Activated CD8-positive, alpha-beta memory T cell treated with anti-CD3 and anti-CD28 coated beads, Interleukin-2, amount 50 U/mL, for 48 hours (primary cell): Measurements from ENCODE around the gene TOR4A.

ENCODE experiments used
- DNase-seq: peaks from one replicate; pipeline ENCODE4 v3.0.0-alpha.2; 2020

The TOR4A gene

GRCh38 chr9:137309368-137310188 is 32.1 kb downstream of the TOR4A start:
- DNase-seq: no peak

GRCh38 chr9:137310189-137311052 is 32.9 kb downstream of the TOR4A start:
- DNase-seq: no peak

- peak; percentile 54 for DNase-seq
These were observed 33.9 kb downstream of the TOR4A start for GRCh38 chr9:137311171-137311985.

GRCh38 chr9:137311986-137312851 is 34.7 kb downstream of the TOR4A start:
- DNase-seq: no peak

- DNase-seq: no peak
These were observed 35.4 kb downstream of the TOR4A start for GRCh38 chr9:137312852-137313325.

- no peak for DNase-seq
These were observed 35.9 kb downstream of the TOR4A start for GRCh38 chr9:137313326-137313936.

- DNase-seq: no peak
These were observed 36.5 kb downstream of the TOR4A start for GRCh38 chr9:137313956-137314560.

- no peak for DNase-seq
These were observed 37.3 kb downstream of the TOR4A start for GRCh38 chr9:137314561-137315560.

GRCh38 chr9:137315581-137316011 is 38.1 kb downstream of the TOR4A start:
- no peak for DNase-seq

GRCh38 chr9:137316012-137316981 is 38.8 kb downstream of the TOR4A start:
- peak; percentile 63 for DNase-seq

- DNase-seq: peak; percentile 51
These were observed 39.6 kb downstream of the TOR4A start for GRCh38 chr9:137317021-137317717.

- DNase-seq: peak; percentile 48
These were observed 40.4 kb downstream of the TOR4A start for GRCh38 chr9:137317718-137318511.

- no peak for DNase-seq
These were observed 41.1 kb downstream of the TOR4A start for GRCh38 chr9:137318602-137319001.

GRCh38 chr9:137319011-137319738 is 41.6 kb downstream of the TOR4A start:
- peak; percentile 46 for DNase-seq

GRCh38 chr9:137319739-137320551 is 42.4 kb downstream of the TOR4A start:
- DNase-seq: no peak
